HG03460 (cell line): ENCODE results near the gene ADAMTS2.

ENCODE experiments used
- ATAC-seq: cut with Tn5 transposase; IDR thresholded peaks from one replicate; pipeline ENCODE4 v1.9.1; 2021; ENCODE audit not compliant: unreplicated experiment

The ADAMTS2 gene

GRCh38 chr5:179201986-179202385 is 143.3 kb downstream of the ADAMTS2 start:
- no peak for ATAC-seq

- no peak for ATAC-seq
Observed at GRCh38 chr5:179199246-179199645, 146.0 kb downstream of the ADAMTS2 start.

- ATAC-seq, result no peak
Observed at GRCh38 chr5:179198825-179199224, 146.4 kb downstream of the ADAMTS2 start.

GRCh38 chr5:179196405-179197079 is 148.7 kb downstream of the ADAMTS2 start:
- no peak for ATAC-seq

- ATAC-seq, result no peak
Observed at GRCh38 chr5:179195561-179196404, 149.5 kb downstream of the ADAMTS2 start.

DNA sequence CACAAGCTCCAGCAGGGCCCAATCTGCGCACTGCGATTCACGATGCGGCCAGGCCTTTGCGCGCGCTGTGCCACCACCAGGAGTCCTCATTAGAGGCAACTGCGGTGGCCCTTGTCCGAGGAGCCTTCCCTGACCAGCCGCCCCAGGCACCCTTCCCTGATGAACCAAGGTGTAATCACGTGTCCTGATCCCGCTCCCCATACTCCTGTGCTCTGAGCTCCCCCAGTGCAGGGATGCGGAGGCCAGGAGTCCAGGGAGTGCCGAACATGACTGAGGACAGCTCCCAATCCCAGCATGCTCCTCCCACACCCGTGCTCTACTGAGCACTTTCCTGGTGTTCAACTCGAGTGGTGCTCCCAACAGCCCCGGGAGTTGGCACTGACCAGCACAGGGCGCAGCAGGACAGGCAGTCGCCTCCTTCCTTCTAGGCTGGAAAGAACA is 150.3 kb downstream of the ADAMTS2 start:
- ATAC-seq, result no peak

GRCh38 chr5:179194201-179194910 is 150.9 kb downstream of the ADAMTS2 start:
- ATAC-seq, result no peak

- no peak for ATAC-seq
Observed at GRCh38 chr5:179193746-179194145, 151.5 kb downstream of the ADAMTS2 start.

GRCh38 chr5:179192891-179193470 is 152.3 kb downstream of the ADAMTS2 start:
- ATAC-seq, result no peak

GRCh38 chr5:179192185-179192890 is 152.9 kb downstream of the ADAMTS2 start:
- no peak for ATAC-seq

- ATAC-seq, result no peak
Observed at GRCh38 chr5:179191506-179192184, 153.6 kb downstream of the ADAMTS2 start.

DNA sequence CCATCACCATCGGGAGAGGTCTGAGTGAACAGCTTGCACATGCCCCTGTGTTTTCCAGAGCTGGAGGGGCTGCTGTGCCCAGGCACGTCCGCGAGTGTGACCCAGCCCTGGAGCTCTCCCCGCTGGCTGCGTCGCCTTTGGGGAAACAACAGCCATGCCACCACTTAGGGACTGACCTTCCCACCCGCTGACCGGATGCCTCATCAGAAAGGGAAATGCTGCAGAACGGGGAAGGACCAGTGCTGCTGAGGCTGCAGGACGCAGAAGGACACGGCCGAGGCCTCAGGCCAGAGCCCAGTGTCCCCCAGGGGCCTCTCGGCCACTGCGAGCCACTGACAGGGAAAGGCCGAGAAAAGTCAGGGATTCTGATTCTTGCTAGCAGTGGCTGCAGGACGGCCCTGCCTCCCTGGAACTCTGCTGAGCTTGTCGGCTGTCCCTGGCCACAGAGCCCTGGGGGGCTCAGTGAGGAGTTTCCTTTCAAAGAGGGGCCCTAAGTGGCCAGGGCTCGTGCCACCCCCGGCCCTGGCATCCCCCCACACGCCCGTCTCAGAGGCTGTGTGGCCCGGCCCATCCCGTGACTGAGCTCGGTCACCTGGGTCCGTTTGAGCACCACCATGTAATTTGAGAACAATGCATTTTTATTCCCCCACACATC is 154.3 kb downstream of the ADAMTS2 start:
- no peak for ATAC-seq

DNA sequence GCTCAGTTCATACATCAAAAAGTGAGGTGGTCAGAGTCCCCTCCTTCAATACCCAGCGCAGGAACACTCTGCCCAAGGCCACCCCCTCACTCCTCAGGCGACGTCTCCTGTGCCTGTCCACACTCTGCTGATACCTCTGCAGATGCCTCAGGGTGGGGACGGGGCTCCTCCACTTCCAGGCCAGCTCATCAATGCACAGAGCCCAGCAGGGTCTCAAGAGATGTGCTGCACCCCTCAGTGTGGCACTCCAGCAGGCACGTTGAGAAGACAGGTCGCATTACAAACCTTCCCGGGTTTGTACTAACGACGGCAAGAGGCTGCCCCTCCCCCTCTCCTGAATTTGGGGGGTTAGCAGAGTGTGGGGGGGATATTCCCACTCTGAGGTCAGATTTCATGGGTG is 156.6 kb downstream of the ADAMTS2 start:
- no peak for ATAC-seq

- no peak for ATAC-seq
Observed at GRCh38 chr5:179187681-179188575, 157.3 kb downstream of the ADAMTS2 start.

DNA sequence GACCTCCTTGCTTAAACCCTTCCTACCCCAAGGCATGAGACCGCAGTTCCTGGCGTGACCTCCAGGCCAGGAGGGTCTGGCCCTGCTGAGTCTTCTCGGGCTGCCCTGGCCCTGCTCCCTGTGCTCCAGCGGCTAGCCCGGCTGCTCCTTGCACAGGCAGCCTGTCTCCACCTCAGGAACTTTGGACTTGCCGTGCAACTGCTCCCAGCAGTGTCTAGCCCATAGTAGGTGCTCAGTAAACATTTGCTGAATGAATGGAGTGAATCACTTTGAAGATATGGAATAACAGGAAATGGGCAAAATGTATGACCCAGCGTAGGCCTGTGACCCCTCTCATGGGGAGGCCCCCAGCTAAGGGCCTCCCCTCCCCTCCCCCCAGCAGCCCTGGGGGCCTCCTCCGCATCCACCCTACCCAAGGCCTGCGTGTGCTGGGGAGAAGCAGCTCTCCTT is 158.0 kb downstream of the ADAMTS2 start:
- no peak for ATAC-seq

- no peak for ATAC-seq
Observed at GRCh38 chr5:179186801-179187200, 158.5 kb downstream of the ADAMTS2 start.

DNA sequence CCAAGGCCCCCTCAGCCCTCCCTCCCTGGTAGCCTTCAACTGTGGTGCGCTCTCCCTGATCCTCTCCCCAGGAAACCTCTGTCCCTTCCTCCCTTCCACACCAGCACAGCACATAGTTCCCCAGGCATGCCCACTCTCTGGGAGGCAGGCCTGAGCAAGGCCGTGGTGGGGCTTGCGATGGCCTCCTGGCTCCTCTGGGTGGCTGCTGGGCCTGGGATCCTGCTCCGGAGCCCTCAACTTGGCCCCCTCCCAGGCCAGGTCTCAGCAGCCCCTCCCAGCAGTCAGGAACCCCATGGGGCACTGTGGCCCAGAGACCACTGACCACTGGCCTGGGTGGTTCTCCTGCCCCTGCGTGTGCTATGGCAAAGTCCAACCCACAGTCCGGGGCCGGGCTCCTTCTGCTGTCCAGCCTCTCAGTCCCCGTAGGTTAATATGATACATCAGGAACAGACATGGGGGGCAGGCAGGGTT is 159.3 kb downstream of the ADAMTS2 start:
- ATAC-seq, result no peak

- no peak for ATAC-seq
Observed at GRCh38 chr5:179185256-179185940, 159.9 kb downstream of the ADAMTS2 start.
